ENCODE data around the gene RYR3. TPM values are rescaled to one million over a fixed set of nuclear protein-coding genes. Genes with fewer than 3 reads are reported as not detected.

The RYR3 gene
- total RNA-seq, 1 donor from 2014 or later, result 0.61 TPM

GRCh38 chr15:33282226-33283020, 28.3 kb upstream of the RYR3 start:
- Histone ChIP-seq H3K27ac (no peak overlapping the region), H3K9me3 (no peaks in the 10 kb centered on the region), H3K36me3 (no peaks in the 10 kb centered on the region), H3K4me3 (no peak overlapping the region), H3K4me1 (no peaks in the 10 kb centered on the region), H3K27me3 (no peaks in the 10 kb centered on the region)
- TF ChIP-seq CTCF (IDR thresholded peaks at IDR 0.05), result no peak
- DNase-seq (no peak), ATAC-seq (no peak)
- intact Hi-C loops (cut with DNase I), result no loop called here

DNA sequence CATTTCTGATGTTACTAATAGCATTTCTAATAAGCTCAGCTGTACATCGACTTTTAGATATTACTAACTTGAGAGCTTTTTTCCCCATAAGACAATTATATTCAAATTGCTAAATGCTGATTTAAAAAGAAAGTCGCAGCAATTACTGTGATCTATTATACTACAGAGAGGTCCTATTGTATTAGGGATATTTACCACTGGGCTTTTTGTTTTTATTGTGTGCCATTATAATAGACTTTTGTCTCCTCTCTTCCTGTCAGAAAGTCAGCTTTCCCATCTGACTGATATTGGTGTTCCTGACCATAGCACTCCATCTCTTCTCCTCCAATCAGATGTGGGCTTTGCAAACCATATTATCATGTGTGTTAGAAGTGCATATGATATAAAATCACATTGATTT, 27.2 kb upstream of the RYR3 start:
- no peak overlapping the region for H3K27ac ChIP-seq
- H3K4me1 ChIP-seq, result no peaks in the 10 kb centered on the region
- H3K4me3 ChIP-seq, result no peak overlapping the region
- ATAC-seq, result no peak
- no peaks in the 10 kb centered on the region for H3K36me3 ChIP-seq
- intact Hi-C loops (cut with DNase I), result no loop called here
- H3K27me3 ChIP-seq, result no peaks in the 10 kb centered on the region
- H3K9me3 ChIP-seq, result no peaks in the 10 kb centered on the region
- no peak for TF ChIP-seq CTCF (IDR thresholded peaks at IDR 0.05)
- DNase-seq, result no peak

GRCh38 chr15:33284336-33284735, 26.4 kb upstream of the RYR3 start:
- ATAC-seq (peak; percentile 41), DNase-seq (no peak)
- Histone ChIP-seq H3K36me3 (no peaks in the 10 kb centered on the region), H3K4me3 (no peak overlapping the region), H3K9me3 (no peaks in the 10 kb centered on the region), H3K4me1 (no peaks in the 10 kb centered on the region), H3K27ac (no peak overlapping the region), H3K27me3 (no peaks in the 10 kb centered on the region)
- TF ChIP-seq CTCF (IDR thresholded peaks at IDR 0.05), result no peak
- intact Hi-C loops (cut with DNase I), result no loop called here

DNA sequence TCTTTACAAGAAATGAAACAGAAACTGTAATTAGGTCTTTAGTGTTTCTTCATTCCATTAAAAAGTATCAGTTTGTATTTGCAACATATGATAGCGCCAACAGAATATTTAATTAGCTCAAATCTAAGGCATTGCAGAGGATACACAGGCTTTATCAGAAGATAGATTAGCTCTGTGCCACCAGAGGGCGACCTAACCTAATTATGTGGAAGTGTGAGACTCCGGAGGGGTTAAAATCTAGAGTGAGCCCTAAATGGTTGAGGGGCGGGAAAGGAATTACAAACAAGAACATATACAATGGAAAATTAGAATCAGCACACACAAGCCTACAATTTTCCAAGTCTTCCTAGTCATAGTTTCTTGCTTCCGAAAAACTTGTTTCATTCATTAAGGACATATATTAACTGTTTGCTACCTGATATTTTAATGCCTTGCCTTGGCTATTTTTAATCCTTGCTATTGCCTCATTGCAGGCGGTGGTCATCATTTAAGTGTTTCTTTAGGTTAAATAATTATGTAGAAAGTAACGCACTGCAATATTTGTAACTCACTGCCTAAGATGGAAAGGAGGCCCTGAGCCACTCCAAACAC, 18.0 kb upstream of the RYR3 start:
- ATAC-seq, result peak; percentile 79
- DNase-seq, result no peak
- intact Hi-C loops (cut with DNase I), result no loop called here

GRCh38 chr15:33293713-33294334, 16.9 kb upstream of the RYR3 start:
- Histone ChIP-seq H3K36me3 (no peaks in the 10 kb centered on the region), H3K4me3 (no peak overlapping the region), H3K9me3 (no peaks in the 10 kb centered on the region), H3K27ac (no peak overlapping the region), H3K27me3 (peaks cover 4% of the 10 kb centered on the region), H3K4me1 (no peaks in the 10 kb centered on the region)
- peak; percentile 23 for ATAC-seq
- intact Hi-C loops (cut with DNase I), result no loop called here
- no peak for DNase-seq
- TF ChIP-seq CTCF (IDR thresholded peaks at IDR 0.05), result no peak

More for the DNA sequence above, 18.0 kb upstream of the RYR3 start:
- Histone ChIP-seq H3K4me3 (no peak overlapping the region), H3K27ac (no peak overlapping the region), H3K4me1 (no peaks in the 10 kb centered on the region), H3K9me3 (no peaks in the 10 kb centered on the region), H3K36me3 (no peaks in the 10 kb centered on the region), H3K27me3 (peaks cover 4% of the 10 kb centered on the region)
- peak; percentile 71 for TF ChIP-seq CTCF (IDR thresholded peaks at IDR 0.05)

Data from upper lobe of right lung (tissue), 1 donor.